Epithelial cell of proximal tubule (primary cell): ENCODE results near the gene EGLN1. TPM values are rescaled to one million over a fixed set of nuclear protein-coding genes. Genes with fewer than 3 reads are reported as not detected.
A peak's percentile ranks its signal among the peaks of the same experiment; 100 is the strongest.

Experiments used
- DNase-seq: peaks from one replicate; pipeline ENCODE4 v3.0.0-alpha.2; 2011; ENCODE audit warnings: low read depth
- H3K4me3 ChIP-seq: 2 replicates; pipeline ENCODE4 v1.5.1; 2011; ENCODE audit warnings: low read depth, mild to moderate bottlenecking, low read length
- CTCF ChIP-seq: conservative IDR thresholded peaks from 2 replicates; pipeline ENCODE4 v1.5.1; 2012; ENCODE audit warnings: low read depth, mild to moderate bottlenecking, low read length
- total RNA-seq: library from RNA; depleted of rRNA; stranded (reverse); fragments of >200 nt; gene quantifications from 2 replicates; pipeline ENCODE4 v1.2.3, GENCODE V29; 2015

The EGLN1 gene
- total RNA-seq, 1 donor from 2014 or later, result 34.5 TPM

DNA sequence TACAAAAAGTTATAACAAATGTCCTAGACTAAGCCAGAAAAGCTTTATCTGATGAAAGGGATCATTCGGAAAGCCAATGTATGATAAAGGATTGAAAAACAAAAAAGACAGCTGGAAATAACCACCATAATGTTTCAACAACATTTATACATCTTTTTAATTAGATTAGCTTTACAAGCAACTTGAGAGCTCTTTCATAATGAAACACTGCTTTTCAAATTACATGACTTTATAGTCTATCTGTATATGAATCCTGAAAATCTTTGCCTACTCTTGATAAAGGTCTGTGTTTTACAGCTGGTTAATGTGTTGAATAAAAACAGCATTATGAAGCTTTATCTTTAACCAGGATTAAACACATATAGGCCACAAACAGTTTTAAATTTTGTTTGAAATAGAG lies 58.5 kb downstream of the EGLN1 start:
- no peak overlapping the region for H3K4me3 ChIP-seq
- no peak for TF ChIP-seq CTCF
- DNase-seq, result no peak

DNA sequence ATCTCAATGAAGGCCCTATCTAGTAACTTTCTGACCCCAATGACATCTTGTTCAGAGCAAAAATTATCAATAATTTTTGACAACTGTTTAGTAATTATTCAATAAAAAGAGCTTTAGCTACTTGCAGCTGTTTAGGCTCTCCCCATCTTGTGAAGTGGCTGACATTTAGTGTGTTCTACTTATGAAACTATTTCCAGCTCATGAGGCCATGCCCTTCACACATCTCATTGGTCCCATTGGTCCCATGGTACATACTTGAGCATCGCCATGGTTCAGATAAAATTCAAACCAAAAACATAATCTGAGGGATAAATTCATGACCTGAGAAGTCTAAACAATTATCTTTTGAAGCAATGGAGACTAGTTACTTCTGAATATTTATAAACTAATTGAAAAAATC lies 59.8 kb downstream of the EGLN1 start:
- TF ChIP-seq CTCF, result no peak

GRCh38 chr1:231359113-231359512 lies 63.0 kb downstream of the EGLN1 start:
- DNase-seq, result no peak
- TF ChIP-seq CTCF, result no peak

More for the DNA sequence above, 59.8 kb downstream of the EGLN1 start:
- H3K4me3 ChIP-seq, result no peak overlapping the region
- DNase-seq, result no peak

GRCh38 chr1:231357831-231358354 lies 64.2 kb downstream of the EGLN1 start:
- H3K4me3 ChIP-seq, result no peak overlapping the region
- peak; percentile 53 for DNase-seq
- peak; percentile 85 for TF ChIP-seq CTCF

More at GRCh38 chr1:231359113-231359512, 63.0 kb downstream of the EGLN1 start:
- H3K4me3 ChIP-seq, result no peak overlapping the region

GRCh38 chr1:231357187-231357772 lies 64.8 kb downstream of the EGLN1 start:
- DNase-seq, result no peak
- H3K4me3 ChIP-seq, result no peak overlapping the region
- no peak for TF ChIP-seq CTCF

- no peak for TF ChIP-seq CTCF
- H3K4me3 ChIP-seq, result no peak overlapping the region
Observed at GRCh38 chr1:231355171-231355570, 66.9 kb downstream of the EGLN1 start.

GRCh38 chr1:231354330-231355020 lies 67.6 kb downstream of the EGLN1 start:
- DNase-seq, result no peak
- no peak overlapping the region for H3K4me3 ChIP-seq
- no peak for TF ChIP-seq CTCF

More at GRCh38 chr1:231355171-231355570, 66.9 kb downstream of the EGLN1 start:
- no peak for DNase-seq
